Thoracic aorta (tissue), 2 donors: ENCODE measurements around the gene DTWD2. TPM values are rescaled to one million over a fixed set of nuclear protein-coding genes. Genes with fewer than 3 reads are reported as not detected.

Experiments used
- ATAC-seq: fragments of 150-250 bp; one replicate; pipeline ENCODE4 v1.8.0; 2017; ENCODE audit warnings: low read depth; ENCODE audit not compliant: insufficient number of reproducible peaks, low FRiP score
- DNase-seq: peaks from one replicate; pipeline ENCODE4 v3.0.0-alpha.2; 2020; ENCODE audit warnings: low spot score
- H3K27ac ChIP-seq, 2 donors: fragments of 200-600 bp; sonication (generic); 1 replicate in 1 of 2; 2 replicates in 1 of 2; pipeline ENCODE4 v1.5.1; 2016; ENCODE audit warnings: mild to moderate bottlenecking in 2 of 2, moderate library complexity in 2 of 2
- H3K27me3 ChIP-seq: fragments of 200-600 bp; sonication (generic); replicated peaks from 2 replicates; pipeline ENCODE4 v1.6.0; 2016; ENCODE audit warnings: mild to moderate bottlenecking; ENCODE audit not compliant: insufficient read depth
- H3K36me3 ChIP-seq: fragments of 200-600 bp; sonication (generic); one replicate; pipeline ENCODE4 v1.5.1; 2016
- H3K4me1 ChIP-seq, 2 donors: fragments of 200-600 bp; sonication (generic); 1 replicate in 1 of 2; 2 replicates in 1 of 2; pipeline versions ENCODE4 v1.5.1 to v1.6.0; 2016; ENCODE audit warnings: low read depth in 2 of 2, mild to moderate bottlenecking in 1 of 2; ENCODE audit not compliant: control insufficient read depth in 1 of 2
- H3K4me3 ChIP-seq: fragments of 200-600 bp; sonication (generic); 2 replicates; pipeline ENCODE4 v1.5.1; 2016; ENCODE audit warnings: mild to moderate bottlenecking
- H3K9me3 ChIP-seq: fragments of 200-600 bp; sonication (generic); 2 replicates; pipeline ENCODE4 v1.5.1; 2016
- total RNA-seq, 2 donors: library from RNA; depleted of rRNA; stranded (reverse); fragments of >200 nt; gene quantifications; one replicate each; pipeline versions ENCODE4 v1.1.0 to v1.2.3, GENCODE V29; 2016
- TF ChIP-seq, protein P1 (sequence below): fragments of 200-600 bp; sonication (generic); IDR thresholded peaks from one replicate; pipeline ENCODE4 v1.5.1; 2019; ENCODE audit warnings: antibody characterized with exemption

The DTWD2 gene
- total RNA-seq, 2 donors from 2014 or later, result 5.0 to 8.7 TPM

DNA sequence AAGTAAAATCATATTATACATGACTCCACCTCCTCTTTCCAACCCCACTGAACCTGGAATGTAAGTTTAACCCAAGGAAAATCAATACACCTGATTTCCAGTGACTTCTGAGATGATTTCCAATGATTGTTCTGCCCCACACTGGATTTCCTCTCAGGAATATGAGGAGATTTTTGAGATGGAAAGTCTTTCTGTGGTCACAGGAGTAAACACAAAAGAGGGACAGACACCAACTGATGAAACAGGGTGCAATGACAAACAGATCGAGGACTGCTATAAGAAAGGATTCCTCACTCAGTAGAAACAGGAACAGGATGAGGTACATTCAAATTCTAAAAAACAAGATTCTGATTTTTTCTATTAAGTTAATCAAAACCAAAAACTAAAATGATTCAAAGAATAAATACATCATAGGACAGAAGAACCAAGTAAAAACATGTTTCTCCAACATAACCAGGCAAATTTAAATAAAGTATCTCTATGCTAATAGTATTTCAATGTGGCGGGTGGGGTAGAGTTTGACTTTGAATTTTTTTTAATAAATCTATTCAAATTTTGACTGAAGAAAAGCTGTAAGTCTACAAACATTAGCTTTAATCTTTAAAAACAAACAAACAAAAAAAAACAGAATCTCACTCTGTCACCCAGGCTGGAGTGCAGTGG is 42.1 kb downstream of the DTWD2 start:
- Histone ChIP-seq H3K27ac (no peak overlapping the region), H3K9me3 (no peaks in the 10 kb centered on the region), H3K4me3 (no peak overlapping the region), H3K36me3 (no peaks in the 10 kb centered on the region), H3K4me1 (no peaks in the 10 kb centered on the region), H3K27me3 (no peaks in the 10 kb centered on the region)
- TF ChIP-seq, protein P1, sequence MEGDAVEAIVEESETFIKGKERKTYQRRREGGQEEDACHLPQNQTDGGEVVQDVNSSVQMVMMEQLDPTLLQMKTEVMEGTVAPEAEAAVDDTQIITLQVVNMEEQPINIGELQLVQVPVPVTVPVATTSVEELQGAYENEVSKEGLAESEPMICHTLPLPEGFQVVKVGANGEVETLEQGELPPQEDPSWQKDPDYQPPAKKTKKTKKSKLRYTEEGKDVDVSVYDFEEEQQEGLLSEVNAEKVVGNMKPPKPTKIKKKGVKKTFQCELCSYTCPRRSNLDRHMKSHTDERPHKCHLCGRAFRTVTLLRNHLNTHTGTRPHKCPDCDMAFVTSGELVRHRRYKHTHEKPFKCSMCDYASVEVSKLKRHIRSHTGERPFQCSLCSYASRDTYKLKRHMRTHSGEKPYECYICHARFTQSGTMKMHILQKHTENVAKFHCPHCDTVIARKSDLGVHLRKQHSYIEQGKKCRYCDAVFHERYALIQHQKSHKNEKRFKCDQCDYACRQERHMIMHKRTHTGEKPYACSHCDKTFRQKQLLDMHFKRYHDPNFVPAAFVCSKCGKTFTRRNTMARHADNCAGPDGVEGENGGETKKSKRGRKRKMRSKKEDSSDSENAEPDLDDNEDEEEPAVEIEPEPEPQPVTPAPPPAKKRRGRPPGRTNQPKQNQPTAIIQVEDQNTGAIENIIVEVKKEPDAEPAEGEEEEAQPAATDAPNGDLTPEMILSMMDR, result no peak
- no peak for DNase-seq
- no peak for ATAC-seq

DNA sequence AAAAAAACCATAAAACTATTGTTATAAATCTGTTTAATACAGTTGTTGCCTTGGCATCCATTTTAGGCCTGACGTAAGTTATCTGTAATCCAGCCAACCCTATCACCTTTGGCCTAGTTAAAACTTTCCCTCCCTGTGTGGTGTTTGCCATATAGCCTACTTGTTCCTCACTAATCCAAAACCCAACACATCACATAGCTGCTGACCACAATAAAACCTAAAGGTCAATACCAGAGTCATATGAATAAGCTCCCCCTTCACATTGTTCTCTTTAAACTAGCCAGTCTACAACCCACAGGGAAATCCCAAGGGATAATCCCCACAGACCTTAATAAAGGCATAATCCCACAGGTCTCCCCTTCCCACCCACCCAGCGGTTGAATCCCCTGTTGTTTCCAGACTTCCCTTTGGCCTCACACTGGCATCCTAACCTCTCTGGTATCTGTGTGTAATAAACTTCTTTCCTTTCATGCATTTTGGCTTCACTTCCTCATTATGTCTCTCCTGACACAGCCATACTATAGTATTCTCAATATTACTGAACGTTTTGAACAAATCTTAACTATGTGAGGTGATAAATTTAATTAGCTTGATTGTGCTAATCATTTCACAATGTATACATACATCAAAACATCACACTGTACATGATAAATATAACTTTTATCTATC is 50.8 kb downstream of the DTWD2 start:
- no peak overlapping the region for H3K27ac ChIP-seq
- H3K27me3 ChIP-seq, result no peaks in the 10 kb centered on the region
- no peak for DNase-seq
- H3K9me3 ChIP-seq, result no peaks in the 10 kb centered on the region
- H3K4me3 ChIP-seq, result no peak overlapping the region
- TF ChIP-seq, protein P1, result no peak
- ATAC-seq, result no peak
- H3K4me1 ChIP-seq, result no peaks in the 10 kb centered on the region
- H3K36me3 ChIP-seq, result no peaks in the 10 kb centered on the region

DNA sequence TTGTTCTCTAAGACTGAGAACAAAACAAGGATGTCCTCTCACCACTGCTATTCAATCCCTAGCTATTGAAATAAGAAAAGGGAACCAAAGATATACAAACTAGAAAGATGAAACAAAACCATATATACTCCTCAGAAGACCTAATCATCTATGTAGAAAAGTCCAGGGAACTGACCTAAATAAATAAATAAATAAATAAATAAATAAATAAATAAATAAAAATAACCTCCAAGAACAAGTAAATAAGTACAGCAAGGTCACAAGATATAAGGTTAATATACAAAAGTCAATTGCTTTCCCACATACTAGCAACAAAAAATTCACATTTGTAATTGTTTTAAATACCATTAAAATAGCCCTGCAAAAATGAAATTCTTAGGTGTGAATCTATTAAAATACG is 54.6 kb downstream of the DTWD2 start:
- Histone ChIP-seq H3K27me3 (no peaks in the 10 kb centered on the region), H3K9me3 (no peaks in the 10 kb centered on the region), H3K36me3 (no peaks in the 10 kb centered on the region), H3K27ac (no peak overlapping the region), H3K4me3 (no peak overlapping the region), H3K4me1 (no peaks in the 10 kb centered on the region)
- no peak for ATAC-seq
- TF ChIP-seq, protein P1, result no peak
- no peak for DNase-seq

DNA sequence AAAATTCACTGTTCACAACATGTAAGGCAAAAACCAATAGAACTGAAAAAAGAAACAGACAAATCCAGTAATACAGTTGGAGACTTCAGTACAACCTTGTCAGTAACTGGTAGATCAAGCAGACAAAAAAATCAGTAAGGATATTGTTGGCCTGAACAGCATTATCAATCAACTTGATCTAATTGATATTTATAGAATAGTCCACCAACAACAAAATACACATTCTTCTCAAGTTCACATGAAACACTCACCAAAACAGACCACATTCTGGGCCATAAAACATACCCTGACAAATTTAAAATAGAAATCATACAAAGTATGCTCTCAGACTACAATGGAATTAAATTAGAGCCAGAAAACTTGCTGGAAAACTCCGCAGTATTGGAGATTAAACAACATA is 56.8 kb downstream of the DTWD2 start:
- H3K4me3 ChIP-seq, result no peak overlapping the region
- TF ChIP-seq, protein P1, result no peak
- DNase-seq (no peak), ATAC-seq (no peak)
- H3K36me3 ChIP-seq, result no peaks in the 10 kb centered on the region
- H3K9me3 ChIP-seq, result no peaks in the 10 kb centered on the region
- H3K4me1 ChIP-seq, result no peaks in the 10 kb centered on the region
- no peaks in the 10 kb centered on the region for H3K27me3 ChIP-seq
- no peak overlapping the region for H3K27ac ChIP-seq

DNA sequence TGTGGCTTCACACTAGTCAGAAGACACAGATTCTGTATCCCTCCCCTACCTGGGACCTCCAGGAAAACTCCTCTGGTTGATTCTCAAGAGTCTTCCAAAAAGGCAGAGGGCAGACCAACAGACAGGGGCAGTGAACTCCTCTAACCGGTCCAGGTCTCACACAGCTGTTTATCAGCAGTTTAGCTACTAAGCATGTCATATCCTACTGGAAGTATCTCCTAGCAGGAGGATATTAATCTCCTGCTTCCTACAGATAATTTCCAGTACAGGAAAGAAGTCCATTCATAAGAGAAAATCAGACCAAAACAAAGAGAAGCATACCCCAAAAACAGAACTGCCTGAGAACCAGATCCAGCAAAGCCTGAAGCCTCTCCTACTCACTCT is 64.3 kb downstream of the DTWD2 start:
- H3K36me3 ChIP-seq, result no peaks in the 10 kb centered on the region
- TF ChIP-seq, protein P1, result no peak
- H3K27ac ChIP-seq, result no peak overlapping the region
- DNase-seq (no peak), ATAC-seq (no peak)
- no peak overlapping the region for H3K4me3 ChIP-seq
- H3K4me1 ChIP-seq, result no peaks in the 10 kb centered on the region
- H3K9me3 ChIP-seq, result no peaks in the 10 kb centered on the region
- H3K27me3 ChIP-seq, result no peaks in the 10 kb centered on the region
